ENCODE measurements around the gene UCKL1. TPM values are rescaled to one million over a fixed set of nuclear protein-coding genes. Genes with fewer than 3 reads are reported as not detected.

Gene UCKL1
- total RNA-seq, 1 donor from 2014 or later = 14.3 TPM

- FAIRE-seq (no peak), DNase-seq (ENCODE audit: low spot score in 2 of 2) (no peak)
Observed at GRCh38 chr20:63945921-63946920, 10.0 kb downstream of the UCKL1 start.

GRCh38 chr20:63945031-63945658 lies 11.1 kb downstream of the UCKL1 start:
- DNase-seq (ENCODE audit: low spot score in 2 of 2) (no peak), FAIRE-seq (no peak)

GRCh38 chr20:63944078-63944941 lies 11.9 kb downstream of the UCKL1 start:
- DNase-seq (ENCODE audit: low spot score in 2 of 2) = no peak
- no peak for FAIRE-seq

- no peak for DNase-seq (ENCODE audit: low spot score in 2 of 2)
Observed at GRCh38 chr20:63943808-63944077, 12.5 kb downstream of the UCKL1 start.

GRCh38 chr20:63942969-63943807 lies 13.0 kb downstream of the UCKL1 start:
- no peak for FAIRE-seq
- no peak for DNase-seq (ENCODE audit: low spot score in 2 of 2)

More at GRCh38 chr20:63943808-63944077, 12.5 kb downstream of the UCKL1 start:
- no peak for FAIRE-seq

GRCh38 chr20:63942250-63942951 lies 13.8 kb downstream of the UCKL1 start:
- FAIRE-seq (no peak), DNase-seq (ENCODE audit: low spot score in 2 of 2) (no peak)

GRCh38 chr20:63941282-63942081 lies 14.7 kb downstream of the UCKL1 start:
- FAIRE-seq (no peak), DNase-seq (ENCODE audit: low spot score in 2 of 2) (no peak)

GRCh38 chr20:63940472-63941266 lies 15.5 kb downstream of the UCKL1 start:
- DNase-seq (ENCODE audit: low spot score in 2 of 2) (no peak), FAIRE-seq (no peak)

GRCh38 chr20:63940071-63940471 lies 16.1 kb downstream of the UCKL1 start:
- no peak for FAIRE-seq
- DNase-seq (ENCODE audit: low spot score in 2 of 2) = no peak

GRCh38 chr20:63939061-63939935 lies 16.9 kb downstream of the UCKL1 start:
- no peak for FAIRE-seq
- DNase-seq (ENCODE audit: low spot score in 2 of 2) = no peak

- FAIRE-seq (no peak), DNase-seq (ENCODE audit: low spot score in 2 of 2) (no peak)
Observed at GRCh38 chr20:63937596-63937995, 18.6 kb downstream of the UCKL1 start.

- FAIRE-seq = no peak
- DNase-seq (ENCODE audit: low spot score in 2 of 2) = no peak
Observed at GRCh38 chr20:63935447-63935846, 20.8 kb downstream of the UCKL1 start.

- no peak for DNase-seq (ENCODE audit: low spot score in 2 of 2)
- no peak for FAIRE-seq
Observed at GRCh38 chr20:63934271-63935068, 21.7 kb downstream of the UCKL1 start.

- FAIRE-seq = no peak
- DNase-seq (ENCODE audit: low spot score in 2 of 2) = no peak
Observed at GRCh38 chr20:63933646-63934045, 22.6 kb downstream of the UCKL1 start.

GRCh38 chr20:63932606-63933160 lies 23.5 kb downstream of the UCKL1 start:
- no peak for FAIRE-seq
- no peak for DNase-seq (ENCODE audit: low spot score in 2 of 2)

GRCh38 chr20:63931735-63932134 lies 24.5 kb downstream of the UCKL1 start:
- no peak for DNase-seq (ENCODE audit: low spot score in 2 of 2)
- FAIRE-seq = no peak

Measured in frontal cortex (tissue), 4 donors.